Measurements from ENCODE around the gene SERPINH1.

The SERPINH1 gene

GRCh38 chr11:75555079-75555811 is 6.8 kb upstream of the SERPINH1 start:
- DNase-seq (ENCODE audit: low spot score), result no peak

- DNase-seq (ENCODE audit: low spot score), result no peak
These were observed 5.8 kb upstream of the SERPINH1 start for GRCh38 chr11:75556275-75556674.

GRCh38 chr11:75557666-75558494 is 4.2 kb upstream of the SERPINH1 start:
- no peak for DNase-seq (ENCODE audit: low spot score)

- no peak for DNase-seq (ENCODE audit: low spot score)
These were observed 2.9 kb upstream of the SERPINH1 start for GRCh38 chr11:75558939-75559843.

GRCh38 chr11:75560644-75561043 is 1.4 kb upstream of the SERPINH1 start:
- no peak for DNase-seq (ENCODE audit: low spot score)

- no peak for DNase-seq (ENCODE audit: low spot score)
These were observed 516 bp upstream of the SERPINH1 start for GRCh38 chr11:75561426-75562047.

- DNase-seq (ENCODE audit: low spot score), result no peak
These were observed 907 bp downstream of the SERPINH1 start for GRCh38 chr11:75562836-75563484.

- no peak for DNase-seq (ENCODE audit: low spot score)
These were observed 1.5 kb downstream of the SERPINH1 start for GRCh38 chr11:75563501-75563977.

GRCh38 chr11:75563978-75564552 is 2.0 kb downstream of the SERPINH1 start:
- DNase-seq (ENCODE audit: low spot score), result no peak

GRCh38 chr11:75565221-75565814 is 3.3 kb downstream of the SERPINH1 start:
- no peak for DNase-seq (ENCODE audit: low spot score)

GRCh38 chr11:75565916-75566762 is 4.1 kb downstream of the SERPINH1 start:
- no peak for DNase-seq (ENCODE audit: low spot score)

GRCh38 chr11:75566763-75567279 is 4.8 kb downstream of the SERPINH1 start:
- no peak for DNase-seq (ENCODE audit: low spot score)

GRCh38 chr11:75567971-75568370 is 5.9 kb downstream of the SERPINH1 start:
- DNase-seq (ENCODE audit: low spot score), result no peak

- no peak for DNase-seq (ENCODE audit: low spot score)
These were observed 6.7 kb downstream of the SERPINH1 start for GRCh38 chr11:75568616-75569219.

- DNase-seq (ENCODE audit: low spot score), result no peak
These were observed 8.6 kb downstream of the SERPINH1 start for GRCh38 chr11:75570559-75571139.

GRCh38 chr11:75571625-75572024 is 9.6 kb downstream of the SERPINH1 start:
- no peak for DNase-seq (ENCODE audit: low spot score)

GRCh38 chr11:75572744-75573143 is 10.7 kb downstream of the SERPINH1 start:
- no peak for DNase-seq (ENCODE audit: low spot score)

Data from CD4-positive, alpha-beta T cell treated with Interleukin-15 for 4 hours (primary cell).